Osteoblast (primary cell): ENCODE data around the gene UBE2N. TPM values are rescaled to one million over a fixed set of nuclear protein-coding genes. Genes with fewer than 3 reads are reported as not detected.

Experiments used
- DNase-seq: peaks from one replicate; pipeline ENCODE4 v3.0.0; 2011; ENCODE audit warnings: low spot score, mixed read lengths; ENCODE audit not compliant: insufficient read length; ENCODE audit errors: missing footprints
- H2AFZ ChIP-seq: 2 replicates; pipeline ENCODE4 v1.6.0; 2011; ENCODE audit warnings: mild to moderate bottlenecking, low read length
- H3K27ac ChIP-seq: 2 replicates; pipeline ENCODE4 v1.5.1; 2011; ENCODE audit warnings: mild to moderate bottlenecking, low read depth, low read length, moderate library complexity
- H3K27me3 ChIP-seq: 2 replicates; pipeline ENCODE4 v1.6.0; 2012; ENCODE audit warnings: mild to moderate bottlenecking, control low read depth, inconsistent platforms, low read length, moderate library complexity; ENCODE audit not compliant: insufficient read depth
- H3K36me3 ChIP-seq: 2 replicates; pipeline ENCODE4 v1.5.1; 2011; ENCODE audit warnings: mild to moderate bottlenecking, low read length, control low read depth, moderate library complexity; ENCODE audit not compliant: insufficient read depth
- H3K4me1 ChIP-seq: 2 replicates; pipeline ENCODE4 v1.5.1; 2011; ENCODE audit warnings: mild to moderate bottlenecking, low read length, control low read depth, moderate library complexity; ENCODE audit not compliant: insufficient read depth
- H3K4me2 ChIP-seq: 2 replicates; pipeline ENCODE4 v1.6.0; 2011; ENCODE audit warnings: mild to moderate bottlenecking, low read length; ENCODE audit not compliant: insufficient read depth
- H3K4me3 ChIP-seq: fragments of 200-600 bp; sonication (generic); 3 replicates; pipeline ENCODE4 v1.5.1; 2012; ENCODE audit warnings: mild to moderate bottlenecking, low read length, inconsistent platforms; ENCODE audit not compliant: insufficient read depth
- H3K79me2 ChIP-seq: 2 replicates; pipeline ENCODE4 v1.6.0; 2012; ENCODE audit warnings: mild to moderate bottlenecking, low read length, control low read depth, inconsistent platforms; ENCODE audit not compliant: insufficient read depth
- H3K9me3 ChIP-seq: 2 replicates; pipeline ENCODE4 v1.5.1; 2011; ENCODE audit warnings: low read depth, low read length, control low read depth
- H4K20me1 ChIP-seq: 2 replicates; pipeline ENCODE4 v1.6.0; 2012; ENCODE audit warnings: mild to moderate bottlenecking, low read length, control low read depth; ENCODE audit not compliant: insufficient read depth
- CTCF ChIP-seq: IDR thresholded peaks from 2 replicates; pipeline ENCODE4 v1.5.1; 2011; ENCODE audit warnings: mild to moderate bottlenecking, low read depth, low read length, moderate library complexity; ENCODE audit errors: extremely low read depth
- total RNA-seq: library from RNA; depleted of rRNA; stranded (reverse); fragments of >200 nt; gene quantifications from 2 replicates; pipeline ENCODE4 v1.2.3, GENCODE V29; 2012

UBE2N gene
- total RNA-seq, 1 donor: 44.2 TPM

- no peak for DNase-seq
- Histone ChIP-seq H4K20me1 (no peaks in the 10 kb centered on the region), H2AFZ (no peak overlapping the region), H3K4me2 (no peak overlapping the region), H3K4me3 (no peak overlapping the region), H3K27ac (no peak overlapping the region), H3K4me1 (no peaks in the 10 kb centered on the region), H3K27me3 (no peaks in the 10 kb centered on the region), H3K36me3 (no peaks in the 10 kb centered on the region), H3K79me2 (no peaks in the 10 kb centered on the region), H3K9me3 (no peaks in the 10 kb centered on the region)
- no peak for TF ChIP-seq CTCF
Observed at GRCh38 chr12:93460902-93461301, 19.2 kb upstream of the UBE2N start.

- DNase-seq: no peak
- H4K20me1 ChIP-seq: no peaks in the 10 kb centered on the region
- H3K9me3 ChIP-seq: no peaks in the 10 kb centered on the region
- H2AFZ ChIP-seq: no peak overlapping the region
- no peak overlapping the region for H3K4me2 ChIP-seq
- no peaks in the 10 kb centered on the region for H3K36me3 ChIP-seq
- H3K79me2 ChIP-seq: no peaks in the 10 kb centered on the region
- H3K27ac ChIP-seq: no peak overlapping the region
- TF ChIP-seq CTCF: no peak
- H3K4me1 ChIP-seq: no peaks in the 10 kb centered on the region
- H3K27me3 ChIP-seq: no peaks in the 10 kb centered on the region
- H3K4me3 ChIP-seq: no peak overlapping the region
Observed at GRCh38 chr12:93460003-93460402, 18.3 kb upstream of the UBE2N start.

GRCh38 chr12:93459097-93459496, 17.4 kb upstream of the UBE2N start:
- Histone ChIP-seq H3K9me3 (no peaks in the 10 kb centered on the region), H3K4me2 (no peak overlapping the region), H3K4me3 (no peak overlapping the region), H3K4me1 (no peaks in the 10 kb centered on the region), H2AFZ (no peak overlapping the region), H3K79me2 (no peaks in the 10 kb centered on the region), H3K27ac (no peak overlapping the region), H3K27me3 (no peaks in the 10 kb centered on the region), H4K20me1 (no peaks in the 10 kb centered on the region), H3K36me3 (no peaks in the 10 kb centered on the region)
- DNase-seq: no peak
- no peak for TF ChIP-seq CTCF

- Histone ChIP-seq H3K27ac (no peak overlapping the region), H3K27me3 (no peaks in the 10 kb centered on the region), H3K4me2 (no peak overlapping the region), H2AFZ (no peak overlapping the region), H4K20me1 (no peaks in the 10 kb centered on the region), H3K9me3 (no peaks in the 10 kb centered on the region), H3K36me3 (no peaks in the 10 kb centered on the region), H3K79me2 (no peaks in the 10 kb centered on the region), H3K4me1 (no peaks in the 10 kb centered on the region), H3K4me3 (no peak overlapping the region)
- DNase-seq: no peak
- no peak for TF ChIP-seq CTCF
Observed at GRCh38 chr12:93456077-93456476, 14.3 kb upstream of the UBE2N start.
